Endodermal cell (in vitro differentiated cells): ENCODE data around the gene STX1A. TPM values are rescaled to one million over a fixed set of nuclear protein-coding genes. Genes with fewer than 3 reads are reported as not detected.

Experiments used
- DNase-seq: peaks from one replicate; pipeline ENCODE4 v3.0.0-alpha.2; 2017
- H3K27ac ChIP-seq: 2 replicates; pipeline ENCODE4 v1.5.1; 2013; ENCODE audit warnings: mild to moderate bottlenecking, low read depth, low read length, moderate library complexity
- H3K27me3 ChIP-seq: 2 replicates; pipeline ENCODE4 v1.6.1; 2013; ENCODE audit warnings: mild to moderate bottlenecking, low read length, moderate library complexity; ENCODE audit not compliant: insufficient read depth, control insufficient read depth, poor library complexity, severe bottlenecking
- H3K36me3 ChIP-seq: 2 replicates; pipeline ENCODE4 v1.7.0; 2013; ENCODE audit warnings: mild to moderate bottlenecking, low read length, moderate library complexity; ENCODE audit not compliant: control insufficient read depth, insufficient read depth
- H3K4me1 ChIP-seq: one replicate; pipeline ENCODE4 v1.7.0; 2013; ENCODE audit warnings: low read length; ENCODE audit not compliant: control insufficient read depth, insufficient read depth
- H3K4me3 ChIP-seq: 2 replicates; pipeline ENCODE4 v1.5.1; 2013; ENCODE audit warnings: mild to moderate bottlenecking, low read length, moderate library complexity
- H3K9ac ChIP-seq: 2 replicates; pipeline ENCODE4 v1.6.1; 2013; ENCODE audit warnings: mild to moderate bottlenecking, low read length, moderate library complexity; ENCODE audit not compliant: poor library complexity, severe bottlenecking; ENCODE audit errors: extremely low read depth
- H3K9me3 ChIP-seq: 2 replicates; pipeline ENCODE4 v1.6.1; 2013; ENCODE audit warnings: mild to moderate bottlenecking, low read length, moderate library complexity; ENCODE audit not compliant: control insufficient read depth
- H3K27ac Mint-ChIP-seq: 2 replicates; pipeline ENCODE4 v1.8.0; 2020; ENCODE audit warnings: mixed read lengths
- H3K27me3 Mint-ChIP-seq: 2 replicates; pipeline ENCODE4 v1.8.0; 2021; ENCODE audit warnings: mild to moderate bottlenecking, mixed read lengths; ENCODE audit not compliant: insufficient read depth
- H3K36me3 Mint-ChIP-seq: 2 replicates; pipeline ENCODE4 v1.8.0; 2020; ENCODE audit warnings: low read depth, mixed read lengths
- H3K4me1 Mint-ChIP-seq: 2 replicates; pipeline ENCODE4 v1.8.0; 2020; ENCODE audit warnings: mixed read lengths
- H3K4me3 Mint-ChIP-seq: 2 replicates; pipeline ENCODE4 v1.8.0; 2020; ENCODE audit warnings: mild to moderate bottlenecking, moderate library complexity, mixed read lengths
- H3K9me3 Mint-ChIP-seq: 2 replicates; pipeline ENCODE4 v1.8.0; 2020; ENCODE audit warnings: mild to moderate bottlenecking, mixed read lengths
- WGBS, 2 experiments: methylation state at CpG; one replicate each; pipeline versions ENCODE4 v1.1.5 to v1.1.7; 2013; ENCODE audit warnings: missing lambda C conversion rate in 2 of 2, mixed read lengths in 1 of 2; ENCODE audit not compliant: insufficient coverage in 1 of 2, insufficient read length in 1 of 2; 5-methylcytosine and 5-hydroxymethylcytosine counted together
- total RNA-seq, 2 donors: library from RNA; stranded (reverse); fragmentation: NEBNext Ultra II Directional in 1 of 2; extraction: Animal tissue kit (Norgen Biotek cat#: 25700) in 1 of 2; gene quantifications; 2 replicates in 1 of 2; 3 replicates in 1 of 2; pipeline ENCODE4 v1.2.1, GENCODE V29; 2021
- TF ChIP-seq, protein P1 (sequence below): fragments of 200-600 bp; sonication (generic); conservative IDR thresholded peaks from 2 replicates; pipeline ENCODE4 v1.5.0; 2021; ENCODE audit warnings: antibody characterized with exemption, mild to moderate bottlenecking

The STX1A gene
- total RNA-seq, 2 donors from 2014 or later, result 23.0 to 34.4 TPM

GRCh38 chr7:73727952-73728351, 8.5 kb upstream of the STX1A start:
- Histone ChIP-seq H3K4me1 (no peaks in the 10 kb centered on the region), H3K27ac (no peak overlapping the region), H3K9ac (no peak overlapping the region), H3K27me3 (no peaks in the 10 kb centered on the region), H3K4me3 (no peak overlapping the region), H3K36me3 (no peaks in the 10 kb centered on the region), H3K9me3 (no peaks in the 10 kb centered on the region)
- 68 to 86% methylated on average over 3 of the region's 3 CpGs for WGBS, 2 experiments
- no peaks in the 10 kb centered on the region for H3K9me3 Mint-ChIP-seq
- no peaks in the 10 kb centered on the region for H3K27me3 Mint-ChIP-seq
- no peaks in the 10 kb centered on the region for H3K36me3 Mint-ChIP-seq
- H3K4me1 Mint-ChIP-seq, result peaks cover 6% of the 10 kb centered on the region
- DNase-seq, result no peak
- no peak overlapping the region for H3K27ac Mint-ChIP-seq
- no peak overlapping the region for H3K4me3 Mint-ChIP-seq
- TF ChIP-seq, protein P1, sequence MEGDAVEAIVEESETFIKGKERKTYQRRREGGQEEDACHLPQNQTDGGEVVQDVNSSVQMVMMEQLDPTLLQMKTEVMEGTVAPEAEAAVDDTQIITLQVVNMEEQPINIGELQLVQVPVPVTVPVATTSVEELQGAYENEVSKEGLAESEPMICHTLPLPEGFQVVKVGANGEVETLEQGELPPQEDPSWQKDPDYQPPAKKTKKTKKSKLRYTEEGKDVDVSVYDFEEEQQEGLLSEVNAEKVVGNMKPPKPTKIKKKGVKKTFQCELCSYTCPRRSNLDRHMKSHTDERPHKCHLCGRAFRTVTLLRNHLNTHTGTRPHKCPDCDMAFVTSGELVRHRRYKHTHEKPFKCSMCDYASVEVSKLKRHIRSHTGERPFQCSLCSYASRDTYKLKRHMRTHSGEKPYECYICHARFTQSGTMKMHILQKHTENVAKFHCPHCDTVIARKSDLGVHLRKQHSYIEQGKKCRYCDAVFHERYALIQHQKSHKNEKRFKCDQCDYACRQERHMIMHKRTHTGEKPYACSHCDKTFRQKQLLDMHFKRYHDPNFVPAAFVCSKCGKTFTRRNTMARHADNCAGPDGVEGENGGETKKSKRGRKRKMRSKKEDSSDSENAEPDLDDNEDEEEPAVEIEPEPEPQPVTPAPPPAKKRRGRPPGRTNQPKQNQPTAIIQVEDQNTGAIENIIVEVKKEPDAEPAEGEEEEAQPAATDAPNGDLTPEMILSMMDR, result no peak

GRCh38 chr7:73726083-73726466, 6.6 kb upstream of the STX1A start:
- Histone ChIP-seq H3K27me3 (no peaks in the 10 kb centered on the region), H3K27ac (no peak overlapping the region), H3K9me3 (no peaks in the 10 kb centered on the region), H3K4me3 (no peak overlapping the region), H3K36me3 (no peaks in the 10 kb centered on the region), H3K4me1 (no peaks in the 10 kb centered on the region), H3K9ac (no peak overlapping the region)
- TF ChIP-seq, protein P1, result no peak
- Mint-ChIP-seq H3K36me3 (no peaks in the 10 kb centered on the region), H3K9me3 (no peaks in the 10 kb centered on the region), H3K27ac (no peak overlapping the region), H3K4me3 (no peak overlapping the region), H3K4me1 (peaks cover 6% of the 10 kb centered on the region), H3K27me3 (peaks cover 14% of the 10 kb centered on the region)
- no peak for DNase-seq
- 90% methylated on average over 1 of the region's 1 CpG; no CpG with 5 or more reads in 1 of the 2 experiments for whole genome bisulfite sequencing, 2 experiments

- H3K9me3 ChIP-seq, result no peaks in the 10 kb centered on the region
- H3K36me3 ChIP-seq, result no peaks in the 10 kb centered on the region
- no peak overlapping the region for H3K27ac ChIP-seq
- no peak overlapping the region for H3K4me3 Mint-ChIP-seq
- H3K27me3 Mint-ChIP-seq, result peaks cover 25% of the 10 kb centered on the region
- H3K36me3 Mint-ChIP-seq, result no peaks in the 10 kb centered on the region
- H3K4me1 Mint-ChIP-seq, result peaks cover 2% of the 10 kb centered on the region
- H3K27me3 ChIP-seq, result peaks cover 11% of the 10 kb centered on the region
- TF ChIP-seq, protein P1, result no peak
- no peak overlapping the region for H3K4me3 ChIP-seq
- 87% methylated on average over 1 of the region's 3 CpGs; no CpG with 5 or more reads in 1 of the 2 experiments for WGBS, 2 experiments
- no peak for DNase-seq
- H3K9me3 Mint-ChIP-seq, result no peaks in the 10 kb centered on the region
- no peak overlapping the region for H3K27ac Mint-ChIP-seq
- H3K4me1 ChIP-seq, result no peaks in the 10 kb centered on the region
- H3K9ac ChIP-seq, result no peak overlapping the region
Observed at GRCh38 chr7:73723813-73724212, 4.3 kb upstream of the STX1A start.
